WTC11 (cell line): ENCODE results near the gene RARB. TPM values are rescaled to one million over a fixed set of nuclear protein-coding genes. Genes with fewer than 3 reads are reported as not detected.

Experiments
- ATAC-seq: fragments of 200-7000 bp; cut with Tn5 transposase; 2 replicates; pipeline ENCODE4 v1.10.0; 2021; ENCODE audit warnings: mild to moderate bottlenecking, moderate library complexity
- CTCF ChIA-PET: fragments of 300-600 bp; sonication (Branson Sonifier 250); formaldehyde crosslinking; loops from one replicate; lab custom pipeline; 2021; ENCODE audit warnings: antibody characterized with exemption; lab: Charles Lee
- POLR2A ChIA-PET: fragments of 350-600 bp; sonication (Branson Sonifier 250); formaldehyde crosslinking; loops from one replicate; lab custom pipeline; 2021; ENCODE audit warnings: antibody characterized with exemption; lab: Charles Lee
- DNase-seq: peaks from one replicate; pipeline ENCODE4 v3.0.0; 2021; ENCODE audit warnings: low spot score
- H3K27ac Mint-ChIP-seq: 2 replicates; pipeline ENCODE4 v1.8.0; 2021; ENCODE audit warnings: mixed read lengths
- H3K27me3 Mint-ChIP-seq: 2 replicates; pipeline ENCODE4 v1.8.0; 2021; ENCODE audit warnings: low read depth, mild to moderate bottlenecking, moderate library complexity, mixed read lengths
- H3K36me3 Mint-ChIP-seq: 2 replicates; pipeline ENCODE4 v1.8.0; 2021; ENCODE audit warnings: mixed read lengths
- H3K4me1 Mint-ChIP-seq: 2 replicates; pipeline ENCODE4 v1.8.0; 2022; ENCODE audit warnings: mixed read lengths
- H3K4me3 Mint-ChIP-seq: 2 replicates; pipeline ENCODE4 v1.8.0; 2021; ENCODE audit warnings: mild to moderate bottlenecking, moderate library complexity, mixed read lengths
- H3K9me3 Mint-ChIP-seq: 2 replicates; pipeline ENCODE4 v1.8.0; 2021; ENCODE audit warnings: mixed read lengths
- ARID4B ChIP-seq: sonication (generic); formaldehyde crosslinking; IDR thresholded peaks from 2 replicates; pipeline ENCODE4 v1.8.0; 2023; ENCODE audit warnings: missing genetic modification reagents, mild to moderate bottlenecking, borderline replicate concordance
- ATF3 ChIP-seq: sonication (generic); formaldehyde crosslinking; conservative IDR thresholded peaks from 2 replicates; pipeline ENCODE4 v1.8.1; 2022; ENCODE audit warnings: mild to moderate bottlenecking, missing genetic modification reagents
- ATF6 ChIP-seq: sonication (generic); formaldehyde crosslinking; IDR thresholded peaks from 2 replicates; pipeline ENCODE4 v1.8.1; 2023; ENCODE audit warnings: mild to moderate bottlenecking, missing genetic modification reagents
- CBFB ChIP-seq: sonication (generic); formaldehyde crosslinking; IDR thresholded peaks from 2 replicates; pipeline ENCODE4 v1.8.1; 2022; ENCODE audit warnings: mild to moderate bottlenecking, low read depth, missing genetic modification reagents
- CREB1 ChIP-seq: sonication (generic); formaldehyde crosslinking; IDR thresholded peaks from 2 replicates; pipeline ENCODE4 v1.8.0; 2023; ENCODE audit warnings: mild to moderate bottlenecking, missing genetic modification reagents
- E2F4 ChIP-seq: sonication (generic); formaldehyde crosslinking; IDR thresholded peaks from 2 replicates; pipeline ENCODE4 v1.8.1; 2022; ENCODE audit warnings: low read depth, mild to moderate bottlenecking, moderate library complexity, missing genetic modification reagents, borderline replicate concordance
- EMX1 ChIP-seq: fragments of 250-450 bp; sonication (Bioruptor Pico); IDR thresholded peaks from 2 replicates; pipeline ENCODE4 v1.8.0; 2021; ENCODE audit warnings: mild to moderate bottlenecking
- KAT7 ChIP-seq: sonication (generic); formaldehyde crosslinking; IDR thresholded peaks from 2 replicates; pipeline ENCODE4 v1.8.1; 2023; ENCODE audit warnings: missing genetic modification reagents, mild to moderate bottlenecking, borderline replicate concordance
- MAX ChIP-seq: sonication (generic); formaldehyde crosslinking; IDR thresholded peaks from 2 replicates; pipeline ENCODE4 v1.8.0; 2022; ENCODE audit warnings: mild to moderate bottlenecking, missing genetic modification reagents
- MLX ChIP-seq: sonication (generic); formaldehyde crosslinking; IDR thresholded peaks from 2 replicates; pipeline ENCODE4 v1.8.1; 2023; ENCODE audit warnings: mild to moderate bottlenecking, missing genetic modification reagents, moderate library complexity
- NR1H2 ChIP-seq: sonication (generic); formaldehyde crosslinking; IDR thresholded peaks from 2 replicates; pipeline ENCODE4 v1.9.0; 2021; ENCODE audit warnings: mild to moderate bottlenecking, moderate library complexity, missing genetic modification reagents
- NR2C2 ChIP-seq: sonication (generic); formaldehyde crosslinking; IDR thresholded peaks from 2 replicates; pipeline ENCODE4 v1.8.0; 2022; ENCODE audit warnings: mild to moderate bottlenecking, missing genetic modification reagents
- PREB ChIP-seq: sonication (generic); formaldehyde crosslinking; IDR thresholded peaks from 2 replicates; pipeline ENCODE4 v1.8.1; 2022; ENCODE audit warnings: mild to moderate bottlenecking, missing genetic modification reagents, moderate library complexity, borderline replicate concordance
- SOX15 ChIP-seq: fragments of 250-450 bp; sonication (Bioruptor Pico); IDR thresholded peaks from 2 replicates; pipeline ENCODE4 v1.9.0; 2021; ENCODE audit warnings: mild to moderate bottlenecking
- STAT6 ChIP-seq: sonication (generic); formaldehyde crosslinking; conservative IDR thresholded peaks from 2 replicates; pipeline ENCODE4 v1.8.1; 2023; ENCODE audit warnings: mild to moderate bottlenecking, low read depth, missing genetic modification reagents, moderate library complexity
- ZBTB21 ChIP-seq: sonication (generic); formaldehyde crosslinking; IDR thresholded peaks from 2 replicates; pipeline ENCODE4 v1.8.1; 2023; ENCODE audit warnings: mild to moderate bottlenecking, missing genetic modification reagents, borderline replicate concordance
- ZNF263 ChIP-seq: sonication (generic); formaldehyde crosslinking; IDR thresholded peaks from 2 replicates; pipeline ENCODE4 v1.8.1; 2022; ENCODE audit warnings: low read depth, mild to moderate bottlenecking, moderate library complexity, missing genetic modification reagents
- ZNF416 ChIP-seq: fragments of 250-450 bp; sonication (Bioruptor Pico); IDR thresholded peaks from 2 replicates; pipeline ENCODE4 v1.9.0; 2021; ENCODE audit warnings: mild to moderate bottlenecking, inconsistent platforms
- ZNF423 ChIP-seq: fragments of 250-450 bp; sonication (Bioruptor Pico); IDR thresholded peaks from 2 replicates; pipeline ENCODE4 v2.1.2; 2022; ENCODE audit warnings: mild to moderate bottlenecking, moderate library complexity
- ZSCAN18 ChIP-seq: fragments of 250-450 bp; sonication (Bioruptor Pico); IDR thresholded peaks from 2 replicates; pipeline ENCODE4 v2.1.2; 2022; ENCODE audit warnings: mild to moderate bottlenecking, moderate library complexity
- total RNA-seq: library from RNA; stranded (reverse); gene quantifications from 3 replicates; pipeline ENCODE4 v1.2.3, GENCODE V29; 2021

The RARB gene
- total RNA-seq, 1 experiment from 2014 or later = not detected

GRCh38 chr3:25555695-25556437, 127.8 kb downstream of the RARB start (continued):
- no peak for TF ChIP-seq ARID4B (CRISPR knock-in tag)

GRCh38 chr3:25556447-25556846, 128.4 kb downstream of the RARB start:
- POLR2A ChIA-PET = no interaction called here
- Mint-ChIP-seq H3K4me1 (peaks cover 6% of the 10 kb centered on the region), H3K27me3 (no peaks in the 10 kb centered on the region), H3K27ac (no peak overlapping the region), H3K9me3 (peaks cover 4% of the 10 kb centered on the region; the same call in 1 of the 2 replicates), H3K4me3 (no peak overlapping the region), H3K36me3 (no peaks in the 10 kb centered on the region)
- TF ChIP-seq KAT7 (CRISPR knock-in tag) (no peak), ATF3 (CRISPR knock-in tag) (no peak), ZNF263 (CRISPR knock-in tag) (no peak), MLX (no peak), SOX15 (CRISPR knock-in tag) (no peak), ZNF423 (CRISPR knock-in tag) (no peak), PREB (no peak), NR1H2 (CRISPR knock-in tag) (no peak), ZBTB21 (CRISPR knock-in tag) (no peak), E2F4 (CRISPR knock-in tag) (no peak), EMX1 (CRISPR knock-in tag) (no peak), ZNF416 (CRISPR knock-in tag) (no peak), NR2C2 (CRISPR knock-in tag) (no peak), ZSCAN18 (no peak), STAT6 (CRISPR knock-in tag) (no peak), MAX (CRISPR knock-in tag) (no peak), CBFB (CRISPR knock-in tag) (no peak), ATF6 (CRISPR knock-in tag) (no peak), CREB1 (CRISPR knock-in tag) (no peak)
- ATAC-seq (no peak), DNase-seq (no peak)
- CTCF ChIA-PET = no interaction called here
